WTC11 (cell line): ENCODE data around the gene COL4A3. TPM values are rescaled to one million over a fixed set of nuclear protein-coding genes. Genes with fewer than 3 reads are reported as not detected.
A peak's percentile ranks its signal among the peaks of the same experiment; 100 is the strongest.
"Not testable (repeated sequence)": the region's sequence is repeated elsewhere in the genome, so short reads cannot be mapped to it uniquely, and the experiment has no call there.

ENCODE experiments used
- ATAC-seq: fragments of 200-7000 bp; cut with Tn5 transposase; 2 replicates; pipeline ENCODE4 v1.10.0; 2021; ENCODE audit warnings: mild to moderate bottlenecking, moderate library complexity
- CTCF ChIA-PET: fragments of 300-600 bp; sonication (Branson Sonifier 250); formaldehyde crosslinking; loops from one replicate; lab custom pipeline; 2021; ENCODE audit warnings: antibody characterized with exemption; lab: Charles Lee
- POLR2A ChIA-PET: fragments of 350-600 bp; sonication (Branson Sonifier 250); formaldehyde crosslinking; loops from one replicate; lab custom pipeline; 2021; ENCODE audit warnings: antibody characterized with exemption; lab: Charles Lee
- DNase-seq: peaks from one replicate; pipeline ENCODE4 v3.0.0; 2021; ENCODE audit warnings: low spot score
- H3K27ac Mint-ChIP-seq: 2 replicates; pipeline ENCODE4 v1.8.0; 2021; ENCODE audit warnings: mixed read lengths
- H3K27me3 Mint-ChIP-seq: 2 replicates; pipeline ENCODE4 v1.8.0; 2021; ENCODE audit warnings: low read depth, mild to moderate bottlenecking, moderate library complexity, mixed read lengths
- H3K36me3 Mint-ChIP-seq: 2 replicates; pipeline ENCODE4 v1.8.0; 2021; ENCODE audit warnings: mixed read lengths
- H3K4me1 Mint-ChIP-seq: 2 replicates; pipeline ENCODE4 v1.8.0; 2022; ENCODE audit warnings: mixed read lengths
- H3K4me3 Mint-ChIP-seq: 2 replicates; pipeline ENCODE4 v1.8.0; 2021; ENCODE audit warnings: mild to moderate bottlenecking, moderate library complexity, mixed read lengths
- H3K9me3 Mint-ChIP-seq: 2 replicates; pipeline ENCODE4 v1.8.0; 2021; ENCODE audit warnings: mixed read lengths
- CREB1 ChIP-seq: sonication (generic); formaldehyde crosslinking; IDR thresholded peaks from 2 replicates; pipeline ENCODE4 v1.8.0; 2023; ENCODE audit warnings: mild to moderate bottlenecking, missing genetic modification reagents
- ESRRA ChIP-seq: sonication (generic); formaldehyde crosslinking; IDR thresholded peaks from 2 replicates; pipeline ENCODE4 v1.8.1; 2022; ENCODE audit warnings: mild to moderate bottlenecking, missing genetic modification reagents, borderline replicate concordance
- GRHL2 ChIP-seq: fragments of 250-450 bp; sonication (Bioruptor Pico); IDR thresholded peaks from 2 replicates; pipeline ENCODE4 v1.8.0; 2022; ENCODE audit warnings: mild to moderate bottlenecking, moderate library complexity; ENCODE audit not compliant: insufficient replicate concordance, severe bottlenecking
- HMGA2 ChIP-seq: fragments of 250-450 bp; sonication (Bioruptor Pico); IDR thresholded peaks from 2 replicates; pipeline ENCODE4 v1.4.0; 2021; ENCODE audit warnings: mild to moderate bottlenecking, moderate library complexity
- JAZF1 ChIP-seq: fragments of 250-450 bp; sonication (Bioruptor Pico); IDR thresholded peaks from 2 replicates; pipeline ENCODE4 v1.9.0; 2021; ENCODE audit warnings: moderate library complexity, mild to moderate bottlenecking, inconsistent platforms
- NFE2L1 ChIP-seq: sonication (generic); formaldehyde crosslinking; IDR thresholded peaks from 2 replicates; pipeline ENCODE4 v1.8.1; 2023; ENCODE audit warnings: missing genetic modification reagents
- SMAD3 ChIP-seq: sonication (generic); formaldehyde crosslinking; IDR thresholded peaks from 2 replicates; pipeline ENCODE4 v1.8.0; 2022; ENCODE audit warnings: missing genetic modification reagents, mild to moderate bottlenecking, borderline replicate concordance
- USF2 ChIP-seq: sonication (generic); formaldehyde crosslinking; IDR thresholded peaks from 2 replicates; pipeline ENCODE4 v1.8.1; 2023; ENCODE audit warnings: mild to moderate bottlenecking, missing genetic modification reagents, moderate library complexity
- ZNF121 ChIP-seq: sonication (generic); formaldehyde crosslinking; IDR thresholded peaks from 2 replicates; pipeline ENCODE4 v1.8.0; 2023; ENCODE audit warnings: missing genetic modification reagents
- ZNF232 ChIP-seq: sonication (generic); formaldehyde crosslinking; IDR thresholded peaks from 2 replicates; pipeline ENCODE4 v1.8.0; 2022; ENCODE audit warnings: mild to moderate bottlenecking, missing genetic modification reagents
- ZNF263 ChIP-seq: sonication (generic); formaldehyde crosslinking; IDR thresholded peaks from 2 replicates; pipeline ENCODE4 v1.8.1; 2022; ENCODE audit warnings: low read depth, mild to moderate bottlenecking, moderate library complexity, missing genetic modification reagents
- ZNF671 ChIP-seq: fragments of 250-450 bp; sonication (Bioruptor Pico); IDR thresholded peaks from 2 replicates; pipeline ENCODE4 v1.8.0; 2021; ENCODE audit warnings: mild to moderate bottlenecking
- total RNA-seq: library from RNA; stranded (reverse); gene quantifications from 3 replicates; pipeline ENCODE4 v1.2.3, GENCODE V29; 2021
- TF ChIP-seq, protein P1 (sequence below): fragments of 250-450 bp; sonication (Bioruptor Pico); IDR thresholded peaks from 2 replicates; pipeline ENCODE4 v1.8.0; 2021; ENCODE audit warnings: mild to moderate bottlenecking
- TF ChIP-seq, protein P2 (sequence below): sonication (generic); formaldehyde crosslinking; IDR thresholded peaks from 2 replicates; pipeline ENCODE4 v1.8.0; 2023; ENCODE audit warnings: mild to moderate bottlenecking, missing genetic modification reagents
- TF ChIP-seq, protein P3 (sequence below): sonication (generic); formaldehyde crosslinking; IDR thresholded peaks from 2 replicates; pipeline ENCODE4 v1.8.1; 2022; ENCODE audit warnings: low read depth, missing genetic modification reagents, borderline replicate concordance
- TF ChIP-seq, protein P4 (sequence below): fragments of 200-600 bp; IDR thresholded peaks from 2 replicates; pipeline ENCODE4 v1.8.0; 2022; ENCODE audit warnings: antibody characterized with exemption

The COL4A3 gene
- total RNA-seq, 1 experiment from 2014 or later = 0.90 TPM

DNA sequence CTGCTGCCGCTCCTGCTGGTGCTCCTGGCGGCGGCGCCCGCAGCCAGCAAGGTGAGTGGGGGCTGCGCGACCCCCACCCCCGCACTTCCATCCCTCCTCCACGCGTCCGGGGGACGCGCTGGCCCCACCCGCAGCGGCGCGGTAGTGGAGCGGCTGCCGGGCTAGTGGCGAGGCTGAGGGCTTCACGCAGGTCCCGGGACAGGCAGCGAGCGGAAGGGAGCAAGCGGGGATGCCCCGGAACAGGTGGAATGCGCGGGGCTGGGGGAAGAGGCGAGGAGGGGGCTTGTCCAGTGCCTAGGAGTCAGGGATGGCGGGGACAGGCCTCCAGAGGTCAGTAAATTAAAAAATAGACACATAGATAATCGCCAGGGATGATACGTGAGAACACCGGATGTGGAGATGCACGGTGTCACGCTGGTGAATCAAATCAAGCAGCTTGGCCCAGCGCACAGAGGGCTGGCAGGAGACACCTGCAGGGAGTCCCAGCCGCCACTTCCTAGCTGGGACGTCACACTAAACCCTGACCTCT lies 403 bp downstream of the COL4A3 start:
- Mint-ChIP-seq H3K27ac (no peak overlapping the region), H3K4me1 (peaks cover 23% of the 10 kb centered on the region), H3K36me3 (no peaks in the 10 kb centered on the region), H3K9me3 (peaks cover under 1% of the 10 kb centered on the region), H3K27me3 (peaks cover 49% of the 10 kb centered on the region), H3K4me3 (peak overlapping the region; percentile 71)
- ChIA-PET POLR2A (interaction anchor here (0.7 kb wide), 1 partner anchor 308 kb away, joined by 3 read pairs; no protein-coding TSS in a partner anchor), CTCF (interaction anchor here (1.3 kb wide), 1 partner anchor 74 kb away, joined by 4 read pairs; no protein-coding TSS in a partner anchor)
- TF ChIP-seq, protein P1, sequence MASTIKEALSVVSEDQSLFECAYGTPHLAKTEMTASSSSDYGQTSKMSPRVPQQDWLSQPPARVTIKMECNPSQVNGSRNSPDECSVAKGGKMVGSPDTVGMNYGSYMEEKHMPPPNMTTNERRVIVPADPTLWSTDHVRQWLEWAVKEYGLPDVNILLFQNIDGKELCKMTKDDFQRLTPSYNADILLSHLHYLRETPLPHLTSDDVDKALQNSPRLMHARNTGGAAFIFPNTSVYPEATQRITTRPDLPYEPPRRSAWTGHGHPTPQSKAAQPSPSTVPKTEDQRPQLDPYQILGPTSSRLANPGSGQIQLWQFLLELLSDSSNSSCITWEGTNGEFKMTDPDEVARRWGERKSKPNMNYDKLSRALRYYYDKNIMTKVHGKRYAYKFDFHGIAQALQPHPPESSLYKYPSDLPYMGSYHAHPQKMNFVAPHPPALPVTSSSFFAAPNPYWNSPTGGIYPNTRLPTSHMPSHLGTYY (CRISPR knock-in tag) = no peak
- no peak for TF ChIP-seq ZNF671
- TF ChIP-seq SMAD3 = no peak
- TF ChIP-seq, protein P2, sequence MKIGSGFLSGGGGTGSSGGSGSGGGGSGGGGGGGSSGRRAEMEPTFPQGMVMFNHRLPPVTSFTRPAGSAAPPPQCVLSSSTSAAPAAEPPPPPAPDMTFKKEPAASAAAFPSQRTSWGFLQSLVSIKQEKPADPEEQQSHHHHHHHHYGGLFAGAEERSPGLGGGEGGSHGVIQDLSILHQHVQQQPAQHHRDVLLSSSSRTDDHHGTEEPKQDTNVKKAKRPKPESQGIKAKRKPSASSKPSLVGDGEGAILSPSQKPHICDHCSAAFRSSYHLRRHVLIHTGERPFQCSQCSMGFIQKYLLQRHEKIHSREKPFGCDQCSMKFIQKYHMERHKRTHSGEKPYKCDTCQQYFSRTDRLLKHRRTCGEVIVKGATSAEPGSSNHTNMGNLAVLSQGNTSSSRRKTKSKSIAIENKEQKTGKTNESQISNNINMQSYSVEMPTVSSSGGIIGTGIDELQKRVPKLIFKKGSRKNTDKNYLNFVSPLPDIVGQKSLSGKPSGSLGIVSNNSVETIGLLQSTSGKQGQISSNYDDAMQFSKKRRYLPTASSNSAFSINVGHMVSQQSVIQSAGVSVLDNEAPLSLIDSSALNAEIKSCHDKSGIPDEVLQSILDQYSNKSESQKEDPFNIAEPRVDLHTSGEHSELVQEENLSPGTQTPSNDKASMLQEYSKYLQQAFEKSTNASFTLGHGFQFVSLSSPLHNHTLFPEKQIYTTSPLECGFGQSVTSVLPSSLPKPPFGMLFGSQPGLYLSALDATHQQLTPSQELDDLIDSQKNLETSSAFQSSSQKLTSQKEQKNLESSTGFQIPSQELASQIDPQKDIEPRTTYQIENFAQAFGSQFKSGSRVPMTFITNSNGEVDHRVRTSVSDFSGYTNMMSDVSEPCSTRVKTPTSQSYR = no peak
- TF ChIP-seq, protein P3, sequence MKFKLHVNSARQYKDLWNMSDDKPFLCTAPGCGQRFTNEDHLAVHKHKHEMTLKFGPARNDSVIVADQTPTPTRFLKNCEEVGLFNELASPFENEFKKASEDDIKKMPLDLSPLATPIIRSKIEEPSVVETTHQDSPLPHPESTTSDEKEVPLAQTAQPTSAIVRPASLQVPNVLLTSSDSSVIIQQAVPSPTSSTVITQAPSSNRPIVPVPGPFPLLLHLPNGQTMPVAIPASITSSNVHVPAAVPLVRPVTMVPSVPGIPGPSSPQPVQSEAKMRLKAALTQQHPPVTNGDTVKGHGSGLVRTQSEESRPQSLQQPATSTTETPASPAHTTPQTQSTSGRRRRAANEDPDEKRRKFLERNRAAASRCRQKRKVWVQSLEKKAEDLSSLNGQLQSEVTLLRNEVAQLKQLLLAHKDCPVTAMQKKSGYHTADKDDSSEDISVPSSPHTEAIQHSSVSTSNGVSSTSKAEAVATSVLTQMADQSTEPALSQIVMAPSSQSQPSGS (CRISPR knock-in tag) = no peak
- peak; percentile 78 for TF ChIP-seq ZNF263 (CRISPR knock-in tag)
- no peak for TF ChIP-seq CREB1
- no peak for TF ChIP-seq USF2 (CRISPR knock-in tag)
- no peak for TF ChIP-seq JAZF1 (CRISPR knock-in tag)
- no peak for TF ChIP-seq GRHL2
- no peak for TF ChIP-seq ZNF232 (CRISPR knock-in tag)
- TF ChIP-seq NFE2L1 = no peak
- TF ChIP-seq, protein P4, sequence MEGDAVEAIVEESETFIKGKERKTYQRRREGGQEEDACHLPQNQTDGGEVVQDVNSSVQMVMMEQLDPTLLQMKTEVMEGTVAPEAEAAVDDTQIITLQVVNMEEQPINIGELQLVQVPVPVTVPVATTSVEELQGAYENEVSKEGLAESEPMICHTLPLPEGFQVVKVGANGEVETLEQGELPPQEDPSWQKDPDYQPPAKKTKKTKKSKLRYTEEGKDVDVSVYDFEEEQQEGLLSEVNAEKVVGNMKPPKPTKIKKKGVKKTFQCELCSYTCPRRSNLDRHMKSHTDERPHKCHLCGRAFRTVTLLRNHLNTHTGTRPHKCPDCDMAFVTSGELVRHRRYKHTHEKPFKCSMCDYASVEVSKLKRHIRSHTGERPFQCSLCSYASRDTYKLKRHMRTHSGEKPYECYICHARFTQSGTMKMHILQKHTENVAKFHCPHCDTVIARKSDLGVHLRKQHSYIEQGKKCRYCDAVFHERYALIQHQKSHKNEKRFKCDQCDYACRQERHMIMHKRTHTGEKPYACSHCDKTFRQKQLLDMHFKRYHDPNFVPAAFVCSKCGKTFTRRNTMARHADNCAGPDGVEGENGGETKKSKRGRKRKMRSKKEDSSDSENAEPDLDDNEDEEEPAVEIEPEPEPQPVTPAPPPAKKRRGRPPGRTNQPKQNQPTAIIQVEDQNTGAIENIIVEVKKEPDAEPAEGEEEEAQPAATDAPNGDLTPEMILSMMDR = no peak
- no peak for TF ChIP-seq HMGA2 (CRISPR knock-in tag)
- no peak for TF ChIP-seq ZNF121 (CRISPR knock-in tag)
- TF ChIP-seq ESRRA = 0 out of 2 replicates have a peak, but pooled peaks have one; percentile 10
- DNase-seq (peak; percentile 45), ATAC-seq (peak; percentile 61)

DNA sequence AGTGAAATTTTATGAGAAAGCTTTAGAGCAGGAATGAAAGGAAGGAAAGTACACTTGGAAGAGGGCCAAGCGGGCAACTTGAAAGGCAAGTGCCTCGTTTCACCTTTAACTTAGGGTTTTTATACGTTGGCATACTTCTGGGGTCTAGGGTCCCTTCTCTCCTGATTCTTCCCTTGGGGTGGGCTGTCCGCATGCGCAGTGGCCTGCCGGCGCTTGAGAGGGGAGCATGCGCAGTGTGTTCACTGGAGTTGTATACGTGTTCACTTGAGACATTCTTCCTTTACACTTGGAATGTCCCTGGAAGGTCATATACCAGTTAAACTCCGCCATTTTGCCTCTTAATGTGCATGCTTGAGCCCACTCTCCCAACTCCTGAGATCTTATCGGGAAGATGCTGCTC lies 7.4 kb downstream of the COL4A3 start:
- H3K4me3 Mint-ChIP-seq, H3K27me3 Mint-ChIP-seq, H3K9me3 Mint-ChIP-seq, CTCF ChIA-PET, H3K36me3 Mint-ChIP-seq, POLR2A ChIA-PET, H3K27ac Mint-ChIP-seq, ATAC-seq, DNase-seq: not testable (repeated sequence)
- peaks cover 15% of the 10 kb centered on the region for H3K4me1 Mint-ChIP-seq
